Pulmonary artery endothelial cell (primary cell): ENCODE results near the gene RIC8B. TPM values are rescaled to one million over a fixed set of nuclear protein-coding genes. Genes with fewer than 3 reads are reported as not detected.
A peak's percentile ranks its signal among the peaks of the same experiment; 100 is the strongest.

Experiments
- DNase-seq: peaks from one replicate; pipeline ENCODE4 v3.0.0-alpha.2; 2011; ENCODE audit warnings: low read depth, low spot score
- total RNA-seq: library from RNA; depleted of rRNA; stranded (reverse); fragments of >200 nt; gene quantifications from 2 replicates; pipeline ENCODE4 v1.2.3, GENCODE V29; 2014

Gene RIC8B
- total RNA-seq, 1 donor from 2014 or later, result 7.9 TPM

- no peak for DNase-seq
Observed at GRCh38 chr12:106801167-106801708, 26.8 kb downstream of the RIC8B start.

- no peak for DNase-seq
Observed at GRCh38 chr12:106801830-106802533, 27.5 kb downstream of the RIC8B start.

GRCh38 chr12:106804668-106805067 is 30.2 kb downstream of the RIC8B start:
- DNase-seq, result no peak

- DNase-seq, result no peak
Observed at GRCh38 chr12:106814714-106815113, 40.2 kb downstream of the RIC8B start.

- DNase-seq, result no peak
Observed at GRCh38 chr12:106815741-106816140, 41.3 kb downstream of the RIC8B start.

- DNase-seq, result no peak
Observed at GRCh38 chr12:106816231-106816630, 41.7 kb downstream of the RIC8B start.

GRCh38 chr12:106819991-106820390 is 45.5 kb downstream of the RIC8B start:
- no peak for DNase-seq

GRCh38 chr12:106831699-106832098 is 57.2 kb downstream of the RIC8B start:
- DNase-seq, result no peak

- DNase-seq, result no peak
Observed at GRCh38 chr12:106837782-106838181, 63.3 kb downstream of the RIC8B start.

- DNase-seq, result no peak
Observed at GRCh38 chr12:106839333-106839732, 64.9 kb downstream of the RIC8B start.

- DNase-seq, result peak; percentile 43
Observed at GRCh38 chr12:106840243-106840642, 65.8 kb downstream of the RIC8B start.

- peak; percentile 1 for DNase-seq
Observed at GRCh38 chr12:106841510-106842302, 67.2 kb downstream of the RIC8B start.

GRCh38 chr12:106845902-106846301 is 71.4 kb downstream of the RIC8B start:
- no peak for DNase-seq

- no peak for DNase-seq
Observed at GRCh38 chr12:106847861-106848260, 73.4 kb downstream of the RIC8B start.

GRCh38 chr12:106851306-106851705 is 76.8 kb downstream of the RIC8B start:
- DNase-seq, result no peak

GRCh38 chr12:106854723-106855122 is 80.2 kb downstream of the RIC8B start:
- DNase-seq, result no peak

GRCh38 chr12:106855221-106855758 is 80.8 kb downstream of the RIC8B start:
- DNase-seq, result no peak

GRCh38 chr12:106861984-106862916 is 87.8 kb downstream of the RIC8B start:
- DNase-seq, result no peak

GRCh38 chr12:106863189-106863588 is 88.7 kb downstream of the RIC8B start:
- no peak for DNase-seq

GRCh38 chr12:106865683-106866082 is 91.2 kb downstream of the RIC8B start:
- no peak for DNase-seq

GRCh38 chr12:106866426-106867080 is 92.1 kb downstream of the RIC8B start:
- no peak for DNase-seq
